AG04450 (cell line): ENCODE data around the gene SSB. TPM values are rescaled to one million over a fixed set of nuclear protein-coding genes. Genes with fewer than 3 reads are reported as not detected.
A peak's percentile ranks its signal among the peaks of the same experiment; 100 is the strongest.

Experiments
- CTCF ChIA-PET: fragments of 300-600, 350-600 bp; formaldehyde crosslinking; extraction: SDS; loops from one replicate; lab custom pipeline; 2022; ENCODE audit warnings: antibody characterized with exemption, inconsistent platforms; lab: Charles Lee
- POLR2A ChIA-PET: fragments of 350-600 bp; formaldehyde crosslinking; extraction: SDS; loops from one replicate; lab custom pipeline; 2021; ENCODE audit warnings: antibody characterized with exemption, inconsistent platforms; lab: Yijun Ruan, JAX
- DNase-seq: peaks from one replicate; pipeline ENCODE4 v3.0.0-alpha.2; 2011; ENCODE audit warnings: low read depth, low spot score
- H3K27ac ChIP-seq: one replicate; pipeline ENCODE4 v1.5.1; 2012; ENCODE audit warnings: low read depth, low read length, control low read depth
- H3K27me3 ChIP-seq: one replicate; pipeline ENCODE4 v1.6.0; 2012; ENCODE audit warnings: low read length; ENCODE audit not compliant: control insufficient read depth, insufficient read depth
- H3K4me3 ChIP-seq: 2 replicates; pipeline ENCODE4 v1.5.1; 2011; ENCODE audit warnings: mild to moderate bottlenecking, low read depth, low read length, control low read depth
- H3K9me3 ChIP-seq: 2 replicates; pipeline ENCODE4 v1.5.1; 2012; ENCODE audit warnings: low read length; ENCODE audit not compliant: control insufficient read depth, insufficient read depth
- polyA plus RNA-seq: library from polyadenylated mRNA; depleted of rRNA; stranded (reverse); fragments of >200 nt; gene quantifications from 2 replicates; pipeline ENCODE4 v1.2.3, GENCODE V29; 2011
- TF ChIP-seq, protein P1 (sequence below): IDR thresholded peaks from 2 replicates; pipeline ENCODE4 v1.5.1; 2011; ENCODE audit warnings: low read depth, low read length, control low read depth, inconsistent platforms

Gene SSB
- polyA plus RNA-seq, 1 experiment: 161 TPM

DNA sequence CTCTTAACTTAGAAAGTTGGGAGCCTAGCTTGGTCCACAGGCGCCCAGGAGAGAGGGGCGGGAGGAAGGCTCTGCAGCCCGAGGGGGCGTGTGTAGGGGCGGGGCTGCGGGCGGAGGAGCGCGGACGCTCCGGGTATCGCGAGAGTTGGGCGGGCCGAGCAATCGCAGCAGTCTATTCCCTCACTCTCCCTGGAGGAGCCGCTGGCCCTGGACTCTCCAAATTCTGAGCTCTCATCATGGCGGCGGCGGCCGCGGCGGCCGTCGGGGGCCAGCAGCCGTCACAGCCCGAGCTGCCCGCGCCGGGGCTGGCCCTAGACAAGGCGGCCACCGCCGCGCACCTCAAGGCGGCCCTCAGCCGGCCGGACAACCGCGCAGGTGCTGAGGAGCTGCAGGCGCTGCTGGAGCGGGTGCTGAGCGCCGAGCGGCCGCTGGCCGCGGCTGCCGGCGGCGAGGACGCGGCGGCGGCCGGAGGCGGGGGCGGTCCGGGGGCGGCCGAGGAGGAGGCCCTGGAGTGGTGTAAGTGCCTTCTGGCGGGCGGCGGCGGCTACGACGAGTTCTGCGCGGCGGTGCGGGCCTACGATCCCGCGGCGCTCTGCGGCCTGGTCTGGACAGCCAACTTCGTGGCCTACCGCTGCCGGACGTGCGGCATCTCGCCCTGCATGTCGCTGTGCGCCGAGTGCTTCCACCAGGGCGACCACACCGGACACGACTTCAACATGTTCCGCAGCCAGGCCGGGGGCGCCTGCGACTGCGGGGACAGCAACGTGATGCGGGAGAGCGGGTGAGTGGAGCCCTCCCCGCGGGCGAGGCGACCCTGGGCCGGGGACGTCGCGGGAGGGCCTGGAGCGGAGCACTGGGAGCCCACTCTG is 28.8 kb downstream of the SSB start, which contains the start of gene UBR3:
TSS of gene UBR3 (plus strand) at position 183 of the 869 bp plus-strand sequence. CDS start at position 237, 54 bp downstream.
- Histone ChIP-seq H3K27ac (peak within 1 kb of the TSS; percentile 47), H3K9me3 (no peaks in the 10 kb centered on the region), H3K27me3 (no peaks in the 10 kb centered on the region), H3K4me3 (peak within 1 kb of the TSS; percentile 92)
- TF ChIP-seq, protein P1, sequence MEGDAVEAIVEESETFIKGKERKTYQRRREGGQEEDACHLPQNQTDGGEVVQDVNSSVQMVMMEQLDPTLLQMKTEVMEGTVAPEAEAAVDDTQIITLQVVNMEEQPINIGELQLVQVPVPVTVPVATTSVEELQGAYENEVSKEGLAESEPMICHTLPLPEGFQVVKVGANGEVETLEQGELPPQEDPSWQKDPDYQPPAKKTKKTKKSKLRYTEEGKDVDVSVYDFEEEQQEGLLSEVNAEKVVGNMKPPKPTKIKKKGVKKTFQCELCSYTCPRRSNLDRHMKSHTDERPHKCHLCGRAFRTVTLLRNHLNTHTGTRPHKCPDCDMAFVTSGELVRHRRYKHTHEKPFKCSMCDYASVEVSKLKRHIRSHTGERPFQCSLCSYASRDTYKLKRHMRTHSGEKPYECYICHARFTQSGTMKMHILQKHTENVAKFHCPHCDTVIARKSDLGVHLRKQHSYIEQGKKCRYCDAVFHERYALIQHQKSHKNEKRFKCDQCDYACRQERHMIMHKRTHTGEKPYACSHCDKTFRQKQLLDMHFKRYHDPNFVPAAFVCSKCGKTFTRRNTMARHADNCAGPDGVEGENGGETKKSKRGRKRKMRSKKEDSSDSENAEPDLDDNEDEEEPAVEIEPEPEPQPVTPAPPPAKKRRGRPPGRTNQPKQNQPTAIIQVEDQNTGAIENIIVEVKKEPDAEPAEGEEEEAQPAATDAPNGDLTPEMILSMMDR: peak; percentile 19; the same call in 1 of the 2 replicates
- POLR2A ChIA-PET: interaction anchor here (0.6 to 1.6 kb wide), 11 partner anchors 19 to 1072 kb away, joined by 3 to 6 read pairs (median 3); partner anchors contain the start of genes CFAP210, PHOSPHO2 and SSB
- CTCF ChIA-PET: interaction anchor here (0.6 to 4.0 kb wide), 10 partner anchors 11 to 243 kb away, joined by 3 to 27 read pairs (median 4); no protein-coding TSS in a partner anchor
- peak; percentile 86 for DNase-seq

DNA sequence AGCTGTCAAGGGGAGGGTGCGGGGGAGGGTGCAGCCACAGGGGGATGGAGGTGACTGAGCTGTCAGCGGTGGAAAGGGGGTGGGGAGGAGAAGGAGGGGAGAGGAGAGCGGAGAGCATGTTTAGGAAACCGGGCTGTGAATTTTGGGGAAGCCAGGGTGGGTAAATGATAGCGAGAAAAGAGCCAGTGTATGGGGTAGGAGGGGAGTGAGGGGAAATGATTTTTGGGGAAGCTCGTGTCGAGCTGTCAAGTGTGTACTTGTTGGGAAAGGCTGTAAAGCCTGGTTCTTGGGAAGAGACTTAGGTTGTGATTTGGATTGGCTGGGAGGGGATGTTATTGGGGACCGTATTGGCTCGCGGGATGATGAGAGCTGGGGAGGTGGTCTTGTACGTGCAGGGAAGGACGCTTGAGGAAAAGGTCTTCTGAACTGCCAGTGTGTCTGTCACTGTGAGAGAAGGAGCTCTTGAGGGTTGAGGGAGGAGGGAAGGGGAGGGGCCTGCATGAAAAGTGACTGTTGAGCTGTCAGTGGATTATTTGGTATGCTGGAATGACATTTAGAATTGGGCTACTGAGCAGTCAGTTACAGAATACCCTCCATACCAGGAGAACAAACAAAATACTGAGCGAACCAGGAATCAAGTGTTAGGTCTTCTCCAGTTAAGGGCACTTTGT is 29.6 kb downstream of the SSB start:
- DNase-seq: no peak
- ChIA-PET POLR2A (interaction anchor here (0.6 to 1.6 kb wide), 10 partner anchors 20 to 1071 kb away, joined by 3 to 6 read pairs (median 3); partner anchors contain the start of genes CFAP210, PHOSPHO2 and SSB), CTCF (interaction anchor here (0.8 to 0.9 kb wide), 2 partner anchors 49 to 100 kb away, joined by 3 to 5 read pairs; no protein-coding TSS in a partner anchor)
- Histone ChIP-seq H3K27ac (peak overlapping the region; percentile 39), H3K27me3 (no peaks in the 10 kb centered on the region), H3K4me3 (peak overlapping the region; percentile 92), H3K9me3 (no peaks in the 10 kb centered on the region)
- TF ChIP-seq, protein P1: no peak

DNA sequence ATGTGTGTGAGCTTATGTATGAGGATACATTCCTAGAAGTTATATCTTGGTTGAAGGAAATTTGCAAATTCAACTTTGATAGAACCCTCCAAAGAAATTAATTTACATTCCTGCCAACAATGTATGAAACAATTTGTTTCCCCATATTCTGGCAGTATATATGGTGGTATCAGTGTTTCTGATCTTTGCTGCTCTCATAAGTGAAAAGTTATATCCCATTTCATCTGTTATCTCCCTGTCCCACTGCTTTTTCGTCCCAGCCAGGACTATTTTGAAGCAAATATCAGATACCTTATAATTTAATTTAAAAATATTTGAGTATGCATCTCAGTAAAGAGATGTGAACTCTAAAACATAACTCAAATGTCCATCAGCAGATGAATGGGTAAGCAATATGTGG is 35.7 kb downstream of the SSB start:
- TF ChIP-seq, protein P1: no peak
- POLR2A ChIA-PET: no interaction called here
- DNase-seq: no peak
- no peak overlapping the region for H3K27ac ChIP-seq
- H3K27me3 ChIP-seq: no peaks in the 10 kb centered on the region
- H3K4me3 ChIP-seq: no peak overlapping the region
- H3K9me3 ChIP-seq: no peaks in the 10 kb centered on the region
- CTCF ChIA-PET: no interaction called here

DNA sequence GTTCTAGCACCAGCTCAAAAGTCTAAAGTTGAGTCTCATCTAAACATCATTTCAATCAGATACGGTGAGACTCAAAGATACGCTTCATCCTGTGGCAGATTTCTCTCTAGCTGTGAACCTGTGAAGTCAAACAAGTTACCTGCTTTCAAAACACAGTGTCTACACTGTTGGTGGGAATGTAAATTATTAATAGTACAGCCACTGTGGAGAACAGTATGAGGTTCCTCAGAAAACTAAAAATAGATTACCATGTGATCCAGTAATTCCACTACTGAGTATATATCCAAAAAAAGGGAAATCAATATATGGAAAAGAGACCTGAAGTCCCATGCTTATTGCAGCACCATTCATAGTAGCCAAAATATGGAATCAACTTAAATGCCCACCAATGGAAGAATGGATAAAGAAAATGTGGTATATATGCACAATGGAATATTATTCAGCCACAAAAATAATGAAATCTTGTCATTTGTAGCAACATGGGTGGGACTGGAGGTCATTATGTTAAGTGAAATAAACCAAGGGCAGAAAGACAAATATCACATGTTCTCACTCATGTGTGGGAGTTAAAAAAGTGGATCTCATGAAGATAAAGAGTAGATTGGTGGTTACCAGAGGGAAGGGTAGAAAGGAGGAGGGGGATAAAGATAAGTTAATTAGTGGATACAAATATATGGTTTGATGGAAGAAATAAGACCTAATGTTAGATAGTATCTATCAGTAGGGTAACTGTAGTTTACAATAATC is 40.2 kb downstream of the SSB start:
- Histone ChIP-seq H3K9me3 (no peaks in the 10 kb centered on the region), H3K27me3 (no peaks in the 10 kb centered on the region), H3K4me3 (no peak overlapping the region), H3K27ac (no peak overlapping the region)
- ChIA-PET CTCF (interaction anchor here (1.0 kb wide), 1 partner anchor 12 kb away, joined by 4 read pairs; the partner anchor contains the start of gene UBR3), POLR2A (no interaction called here)
- TF ChIP-seq, protein P1: no peak
- no peak for DNase-seq
